NCI-H1092 treated with DMSO at 0.1 percent for 48 hours (cell line): ENCODE measurements around the gene PYGM.
"Not testable (repeated sequence)": the region's sequence is repeated elsewhere in the genome, so short reads cannot be mapped to it uniquely, and the experiment has no call there.

ENCODE experiments used
- DNase-seq: peaks from one replicate; lab custom pipeline; 2025; lab: John Stamatoyannopoulos, UW

The PYGM gene

DNA sequence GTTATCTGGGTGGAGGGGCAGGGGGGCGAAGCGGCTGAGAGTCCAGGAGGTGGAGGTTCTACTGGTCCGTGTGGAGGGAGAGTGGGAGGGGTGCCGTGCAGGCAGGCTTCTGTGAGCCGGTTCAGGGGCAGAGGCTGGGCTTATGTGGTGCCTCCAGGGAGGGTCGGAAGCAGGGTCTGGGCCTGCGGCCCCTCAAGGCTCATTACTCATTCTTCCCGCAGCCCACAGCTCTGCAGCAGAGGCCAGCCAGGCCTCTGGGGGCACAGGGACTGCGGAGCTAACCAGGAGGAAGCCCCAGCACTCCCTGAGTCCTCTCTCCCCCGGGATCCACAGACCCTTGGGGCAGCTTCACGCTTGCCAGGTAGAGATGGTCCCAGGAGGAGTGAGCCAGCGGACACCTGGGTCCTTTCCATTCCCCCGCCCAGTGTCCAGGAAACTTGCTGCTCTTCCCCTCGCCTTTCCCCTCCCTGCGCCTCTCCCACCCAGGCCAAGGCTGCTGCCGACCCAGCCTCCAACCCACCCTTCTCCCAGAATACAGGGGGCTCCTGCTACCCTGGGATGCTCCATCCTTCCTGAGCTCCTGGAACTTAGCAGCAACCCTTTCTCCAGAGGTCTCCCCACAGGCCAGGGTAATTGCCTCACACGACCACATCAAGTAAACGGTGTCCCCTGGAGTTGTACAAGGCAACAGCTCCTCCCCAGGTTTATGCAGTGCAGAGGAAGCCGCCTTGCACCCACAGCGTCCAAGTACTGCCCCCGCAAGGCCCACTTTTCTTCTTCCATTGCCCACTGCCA, 43.1 kb downstream of the PYGM start:
- no peak for DNase-seq

DNA sequence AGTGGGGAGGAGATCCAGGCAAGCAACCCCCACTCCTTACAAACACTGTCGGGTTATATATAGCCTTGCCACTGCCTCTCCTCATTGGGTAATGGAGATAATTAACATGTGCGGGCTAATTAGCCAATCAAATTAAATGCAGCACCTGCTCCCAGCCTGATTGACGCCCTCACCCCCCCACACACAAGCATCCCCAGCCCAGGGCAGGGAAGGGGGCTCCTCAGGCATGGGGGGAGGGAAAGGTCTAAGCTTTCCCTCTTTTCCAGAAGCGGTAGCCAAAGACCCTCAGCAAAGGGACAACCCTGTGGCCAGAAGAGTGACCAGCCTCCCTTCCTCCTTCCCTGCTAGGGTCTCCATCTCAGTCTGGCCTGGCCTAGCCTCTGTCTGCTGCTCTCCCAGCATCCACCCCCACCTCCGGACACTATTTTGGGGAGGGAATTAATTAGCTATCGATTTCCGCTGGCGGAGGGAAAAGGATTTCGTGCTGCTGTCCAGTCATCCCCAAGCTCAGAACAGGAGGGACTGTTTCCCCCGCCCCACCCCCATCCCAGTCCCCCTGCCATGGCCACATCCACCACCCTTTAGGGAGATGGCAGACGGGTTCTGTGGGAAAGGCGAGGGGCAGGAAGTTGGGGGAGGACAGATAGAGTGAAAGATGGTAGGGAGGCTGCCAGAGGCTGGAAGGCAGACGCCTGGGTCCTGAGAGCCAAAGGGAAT, 43.9 kb downstream of the PYGM start:
- DNase-seq: no peak

DNA sequence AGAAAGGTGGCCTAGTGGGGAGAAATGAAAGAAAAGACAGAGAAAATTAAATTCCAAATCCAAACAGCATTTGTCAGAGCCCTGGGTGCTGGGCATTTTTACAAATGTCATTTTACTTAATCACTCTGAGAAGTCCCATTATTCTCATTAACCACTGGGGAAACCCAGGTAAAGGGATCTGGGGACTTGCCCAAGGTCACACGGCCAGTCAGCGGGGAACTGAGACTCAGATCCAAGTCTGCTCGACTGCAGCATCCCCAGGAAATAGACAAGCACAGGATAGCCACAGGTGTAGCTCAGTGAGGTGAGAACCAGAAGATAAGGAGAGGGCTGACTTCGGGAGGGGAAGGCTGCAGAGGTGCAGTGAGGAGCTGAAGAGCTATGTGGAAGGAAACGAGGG, 44.7 kb downstream of the PYGM start:
- no peak for DNase-seq

DNA sequence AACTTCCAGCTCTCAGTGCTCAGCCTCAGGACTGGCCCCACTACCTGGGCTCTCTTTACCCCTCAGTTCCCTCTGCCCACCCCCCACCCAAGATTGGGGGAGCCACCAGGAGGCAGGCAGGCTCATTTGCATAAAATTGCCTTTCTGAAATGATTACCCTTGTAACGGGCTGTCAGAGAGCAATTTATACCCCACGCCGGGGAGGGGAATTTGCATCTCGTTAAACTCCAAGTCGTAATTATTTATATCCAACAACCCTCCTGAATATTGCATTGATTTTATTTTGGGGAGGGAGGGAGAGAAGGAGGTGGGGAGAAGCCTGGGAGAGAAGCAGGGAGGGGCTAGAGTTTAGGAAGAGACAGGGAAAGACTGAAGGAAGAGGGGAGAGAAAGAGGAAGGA, 45.1 kb downstream of the PYGM start:
- DNase-seq: no peak

DNA sequence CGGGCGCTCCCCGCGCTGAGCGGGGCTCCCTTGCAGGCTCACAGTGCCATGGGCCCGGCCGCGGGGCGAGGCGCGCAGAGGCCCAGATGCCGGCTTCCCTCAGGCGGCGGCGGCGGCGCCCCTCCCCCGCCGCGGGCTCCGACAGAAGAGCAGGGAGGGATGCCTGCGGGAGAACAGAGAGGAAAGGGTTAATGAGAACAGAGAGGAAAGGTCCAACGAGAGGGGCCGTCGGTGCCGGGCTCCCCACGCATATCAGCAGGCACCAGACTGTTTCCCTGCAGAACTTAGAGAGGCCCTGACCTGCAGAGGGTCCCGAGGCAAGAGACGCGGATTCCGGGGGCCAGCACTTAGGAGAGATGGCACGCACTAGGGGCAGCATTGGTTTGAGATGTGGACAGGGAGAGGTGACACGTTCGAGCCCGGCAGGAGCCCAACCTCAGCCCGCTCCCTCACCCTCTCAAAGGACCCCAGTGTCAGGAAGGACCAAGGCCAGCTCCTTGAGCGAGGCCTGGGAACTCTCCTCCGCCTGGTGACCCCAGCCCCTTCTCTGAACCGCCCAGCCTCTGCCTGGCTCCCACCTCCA, 45.9 kb downstream of the PYGM start:
- no peak for DNase-seq

DNA sequence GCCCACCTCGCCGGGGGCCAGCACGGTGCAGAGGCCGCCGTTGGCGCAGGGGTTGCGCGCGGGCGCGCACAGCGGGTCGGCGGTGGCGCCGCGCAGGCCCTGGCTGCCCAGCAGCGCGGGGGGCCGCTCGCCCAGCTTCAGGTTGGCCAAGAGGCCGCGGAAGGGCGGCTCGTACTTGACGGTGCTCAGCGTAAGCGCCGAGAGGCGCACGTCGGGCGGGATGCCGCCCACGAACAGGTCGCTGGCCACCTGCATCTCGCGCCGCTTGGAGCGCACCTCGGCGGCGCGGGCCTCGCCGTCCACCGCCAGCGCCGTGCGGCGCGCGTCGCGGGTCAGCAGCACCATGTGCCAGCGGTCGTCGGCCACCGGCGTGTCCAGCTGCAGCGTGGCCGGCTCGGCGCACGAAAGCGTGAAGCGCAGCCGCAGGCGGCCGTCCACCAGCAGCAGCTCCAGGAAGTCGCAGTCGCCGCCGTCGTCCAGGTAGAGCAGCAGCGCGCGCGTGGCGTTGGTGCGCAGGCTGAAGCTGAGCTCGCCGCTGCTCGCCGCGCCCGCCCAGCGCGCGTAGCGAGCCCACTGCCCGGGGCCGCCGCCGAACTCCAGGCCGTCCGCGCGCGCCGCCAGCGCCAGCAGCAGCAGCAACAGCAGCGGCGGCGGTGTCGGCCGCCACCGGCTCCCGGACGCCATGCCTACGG, 46.6 kb downstream of the PYGM start:
- DNase-seq: peak; percentile 16

DNA sequence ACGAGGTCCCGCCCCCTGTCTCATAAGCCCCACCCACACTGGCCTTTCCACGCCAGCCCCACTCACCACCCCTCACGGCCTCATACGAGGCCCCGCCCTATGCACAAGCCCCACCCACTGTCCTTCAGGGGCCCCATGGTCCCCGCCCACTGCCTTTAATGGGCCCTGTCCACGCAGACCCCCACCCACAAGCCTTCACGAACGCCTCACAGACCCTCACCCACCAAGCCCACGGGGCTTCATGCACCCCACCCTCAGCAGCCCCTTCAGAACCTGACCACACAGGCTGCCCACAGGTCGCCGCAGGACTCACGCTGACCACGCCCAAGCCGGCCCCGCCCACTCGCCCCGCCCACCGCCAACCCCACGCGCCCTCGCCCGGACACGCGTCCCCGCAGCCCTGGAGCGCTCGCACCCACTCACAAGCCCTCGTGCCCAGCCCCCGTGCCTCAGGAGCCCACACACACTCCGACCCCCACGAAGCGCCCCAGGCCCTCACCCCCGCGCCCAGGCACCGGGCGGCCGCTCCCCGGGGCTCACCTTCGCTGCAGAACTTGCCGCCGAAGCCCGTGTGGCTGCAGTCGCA, 47.3 kb downstream of the PYGM start:
- no peak for DNase-seq

DNA sequence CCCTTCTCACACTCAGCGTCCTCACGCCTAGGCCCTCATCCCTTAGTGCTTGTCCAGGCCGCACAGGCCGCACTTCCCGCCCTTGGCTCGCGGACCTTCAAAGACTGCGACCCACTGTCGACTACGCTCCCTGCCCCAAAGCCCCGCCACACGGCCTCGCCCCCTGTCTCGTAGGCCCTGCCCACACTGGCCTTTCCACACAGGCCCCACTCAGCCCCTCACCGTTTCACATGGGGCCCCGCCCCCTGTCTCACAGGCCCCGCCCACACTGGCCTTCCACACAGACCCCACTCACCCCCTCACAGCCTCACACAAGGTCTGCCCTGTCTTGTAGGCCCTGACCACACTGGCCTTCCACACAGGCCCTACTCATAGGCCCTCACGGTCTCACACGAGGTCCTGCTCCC, 47.8 kb downstream of the PYGM start:
- no peak for DNase-seq

DNA sequence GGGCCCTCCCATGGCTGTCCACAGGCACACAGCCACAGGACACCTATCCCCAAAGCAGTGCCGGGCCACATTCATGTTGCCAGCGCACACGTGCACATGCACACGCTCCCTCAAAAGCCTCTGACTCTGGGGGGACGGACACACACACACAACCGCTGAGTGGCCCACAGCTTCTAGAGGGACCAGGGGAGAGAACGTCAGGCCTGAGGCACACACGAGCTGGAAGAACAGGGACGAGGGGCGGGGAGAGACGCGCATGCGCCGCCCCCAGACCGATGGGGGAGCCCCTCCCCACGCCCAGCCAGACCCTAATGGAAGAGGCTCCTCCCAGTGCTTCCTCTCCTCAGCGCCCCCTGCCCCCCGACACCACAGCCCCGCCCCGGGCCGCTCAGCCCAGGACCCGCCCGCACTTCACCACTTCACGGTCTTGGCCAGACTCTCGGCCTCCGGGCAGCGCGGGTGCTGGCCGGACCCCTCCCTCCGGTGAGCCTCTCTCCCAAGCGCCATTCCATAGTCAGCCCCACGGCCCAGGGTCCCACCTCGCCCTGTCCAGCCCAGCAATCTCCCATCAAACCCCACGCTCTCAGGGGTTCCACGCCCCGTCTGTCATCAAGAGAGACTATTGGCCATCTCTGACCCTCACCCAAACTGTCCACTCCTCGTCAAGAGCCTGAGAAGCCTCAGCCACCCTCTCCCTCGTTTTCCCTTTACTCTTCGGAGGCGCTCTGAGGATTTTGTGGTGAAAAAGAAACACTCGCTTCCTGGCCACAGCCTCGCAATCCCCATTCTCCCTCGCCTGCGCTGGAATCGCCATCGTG, 48.4 kb downstream of the PYGM start:
- no peak for DNase-seq

DNA sequence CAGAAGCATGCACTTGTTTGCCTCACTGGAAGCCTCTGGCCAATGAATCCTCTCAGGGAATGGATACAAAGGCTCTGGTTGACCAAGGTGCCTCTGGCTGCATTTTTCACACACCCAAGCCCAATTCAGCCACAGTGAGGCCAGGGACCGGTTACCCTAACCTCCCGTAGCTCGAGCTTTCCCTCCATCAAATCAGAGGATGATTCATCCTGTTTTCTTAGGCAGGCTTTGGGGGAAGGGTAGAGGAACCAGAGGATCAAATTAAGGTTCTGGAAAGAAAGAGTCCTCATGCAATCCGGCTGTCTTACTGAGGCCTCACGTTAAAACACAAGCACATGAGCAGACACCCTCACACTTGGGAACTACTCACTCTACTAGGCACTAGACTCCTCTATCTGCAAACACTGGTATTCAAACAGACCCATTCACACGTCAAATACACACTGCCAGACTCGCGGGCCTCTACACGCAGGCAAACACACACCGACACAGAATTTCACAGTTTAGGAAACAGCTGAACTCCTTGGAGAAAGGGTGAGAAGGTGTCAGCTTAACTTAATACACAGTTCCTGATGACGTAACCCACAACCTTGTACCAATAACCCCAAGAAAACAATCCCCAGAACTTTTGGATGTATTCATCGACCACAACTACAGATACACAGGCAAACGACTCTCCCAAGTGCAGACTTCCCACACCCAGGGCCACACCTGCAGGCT, 49.2 kb downstream of the PYGM start:
- DNase-seq: no peak

DNA sequence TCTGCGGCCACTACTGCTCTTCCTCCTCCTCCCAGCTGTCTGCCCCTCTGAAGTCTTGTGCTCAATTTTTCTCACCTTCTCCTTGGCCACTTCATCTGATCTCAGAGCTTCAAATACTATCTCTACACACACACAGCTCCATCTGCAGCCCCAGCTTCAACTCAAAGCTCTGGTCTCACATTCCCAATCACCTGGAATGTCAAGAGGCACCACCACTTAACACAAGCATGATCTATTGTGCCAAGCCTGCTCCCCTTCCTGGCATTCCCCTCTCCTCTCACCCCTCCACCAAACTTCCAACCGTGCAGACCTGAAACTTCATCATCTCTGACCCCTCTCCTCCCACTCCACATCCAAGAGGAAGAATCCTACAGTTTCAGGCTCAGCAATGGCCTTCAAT, 54.3 kb downstream of the PYGM start:
- DNase-seq: no peak

DNA sequence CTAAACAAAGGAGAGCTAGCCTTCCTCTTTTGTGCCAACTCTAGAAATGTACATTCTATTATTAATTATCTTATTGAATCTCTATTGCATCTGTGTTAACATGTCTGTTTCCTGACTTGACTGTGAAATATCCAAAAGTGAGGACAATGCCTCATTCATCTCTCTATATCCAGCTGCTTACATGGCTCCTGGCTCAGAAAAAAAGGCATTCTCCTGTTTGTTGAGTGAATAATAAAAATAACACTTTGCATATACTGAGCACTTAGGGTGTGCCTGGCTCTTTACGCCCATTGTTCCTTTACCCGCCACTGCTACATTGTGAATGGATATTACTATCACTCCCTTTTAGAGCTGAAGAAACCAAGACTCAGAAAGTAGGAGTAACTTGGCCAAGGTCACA, 56.7 kb downstream of the PYGM start:
- DNase-seq: no peak

DNA sequence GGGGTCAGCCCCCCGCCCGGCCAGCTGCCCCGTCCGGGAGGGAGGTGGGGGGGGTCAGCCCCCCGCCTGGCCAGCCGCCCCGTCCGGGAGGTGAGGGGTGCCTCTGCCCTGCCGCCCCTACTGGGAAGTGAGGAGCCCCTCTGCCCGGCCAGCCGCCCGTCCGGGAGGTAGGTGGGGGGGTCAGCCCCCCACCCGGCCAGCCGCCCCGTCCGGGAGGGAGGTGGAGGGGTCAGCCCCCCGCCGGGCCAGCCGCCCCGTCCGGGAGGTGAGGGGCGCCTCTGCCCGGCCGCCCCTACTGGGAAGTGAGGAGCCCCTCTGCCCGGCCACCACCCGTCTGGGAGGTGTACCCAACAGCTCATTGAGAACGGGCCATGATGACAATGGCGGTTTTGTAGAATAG, 57.8 kb downstream of the PYGM start:
- not testable (repeated sequence) for DNase-seq

DNA sequence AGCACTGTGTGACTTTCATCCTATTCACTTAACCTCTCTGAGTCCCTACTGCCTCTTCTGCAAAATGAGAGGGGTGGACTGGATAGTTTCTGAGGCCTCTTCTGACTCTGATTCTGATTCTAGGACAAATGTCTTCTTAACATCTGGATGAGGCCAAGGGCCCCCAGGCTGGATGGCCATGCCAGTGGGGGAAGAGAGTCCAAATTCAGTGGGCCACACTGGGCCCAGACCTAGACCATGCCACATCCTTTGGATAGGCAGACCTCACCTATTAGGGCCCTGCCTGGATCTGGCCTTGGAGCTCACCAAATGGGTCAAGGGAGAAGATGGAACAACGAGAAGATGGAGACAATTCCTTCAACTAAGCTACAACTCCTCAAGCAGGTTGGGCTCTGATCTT, 61.3 kb downstream of the PYGM start:
- DNase-seq: no peak

DNA sequence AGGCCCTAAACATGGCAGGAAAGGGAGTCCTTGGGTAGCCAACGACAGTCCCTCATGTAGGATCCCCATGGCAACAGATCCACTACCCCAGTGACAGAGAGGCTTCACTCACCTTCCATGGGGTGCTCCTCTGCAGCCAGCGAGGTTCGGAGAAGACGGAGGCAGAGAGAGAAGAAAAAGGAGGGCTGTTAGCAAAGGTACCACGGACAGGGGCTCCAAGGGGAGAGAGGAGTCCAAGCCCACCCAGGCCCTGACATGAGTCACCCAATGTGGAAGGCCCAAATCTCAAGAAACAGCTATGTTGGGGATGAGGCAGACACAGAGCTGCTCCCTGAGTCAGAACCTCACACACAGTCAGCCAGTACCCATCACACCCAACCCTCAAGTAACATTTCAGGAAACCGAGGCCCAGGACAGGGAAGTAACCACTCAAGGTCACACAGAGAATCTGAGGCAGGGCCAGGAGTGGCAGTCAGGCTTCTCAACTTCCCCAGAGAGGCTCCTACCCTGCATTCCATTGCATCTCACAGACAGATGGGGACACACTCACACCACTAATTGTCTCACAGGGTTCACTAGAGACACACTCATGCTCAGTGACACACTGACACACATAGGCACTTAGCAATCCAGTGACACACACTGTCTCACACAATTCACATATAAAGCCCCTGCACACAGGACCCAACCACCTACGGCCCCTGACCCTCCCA, 62.0 kb downstream of the PYGM start:
- no peak for DNase-seq
